RWPE2 (cell line): Measurements from ENCODE around the gene RNASEL.

ENCODE experiments used
- ATAC-seq: fragments of 200-7000 bp; cut with Tn5 transposase; 3 replicates; pipeline ENCODE4 v1.9.1; 2021; ENCODE audit warnings: low read depth
- DNase-seq: peaks from one replicate; pipeline ENCODE4 v3.0.0-alpha.2; 2020; ENCODE audit warnings: low spot score
- H3K27ac ChIP-seq: fragments of 450-650 bp; 2 replicates; pipeline ENCODE4 v1.5.1; 2017; ENCODE audit warnings: mild to moderate bottlenecking; ENCODE audit not compliant: poor library complexity, severe bottlenecking
- H3K27me3 ChIP-seq: fragments of 250-450 bp; sonication (Bioruptor Pico); 2 replicates; pipeline ENCODE4 v1.5.1; 2021; ENCODE audit warnings: mild to moderate bottlenecking, moderate library complexity; ENCODE audit not compliant: insufficient read depth, poor library complexity, severe bottlenecking
- H3K36me3 ChIP-seq: fragments of 250-450 bp; sonication (Bioruptor Pico); 2 replicates; pipeline ENCODE4 v1.5.1; 2020; ENCODE audit warnings: low read depth, mild to moderate bottlenecking, moderate library complexity
- H3K4me1 ChIP-seq: fragments of 250-450 bp; sonication (Bioruptor Pico); 2 replicates; pipeline ENCODE4 v1.5.1; 2021; ENCODE audit warnings: mild to moderate bottlenecking, moderate library complexity; ENCODE audit not compliant: insufficient read depth, poor library complexity, severe bottlenecking
- H3K4me3 ChIP-seq: fragments of 250-450 bp; sonication (Bioruptor Pico); 2 replicates; pipeline ENCODE4 v1.5.1; 2021; ENCODE audit warnings: mild to moderate bottlenecking, moderate library complexity; ENCODE audit not compliant: severe bottlenecking
- H3K9me3 ChIP-seq: fragments of 250-450 bp; sonication (Bioruptor Pico); 2 replicates; pipeline ENCODE4 v1.5.1; 2021; ENCODE audit warnings: mild to moderate bottlenecking, moderate library complexity; ENCODE audit not compliant: severe bottlenecking
- CTCF ChIP-seq: fragments of 450-650 bp; IDR thresholded peaks from one replicate; pipeline ENCODE4 v1.5.1; 2017; ENCODE audit warnings: mild to moderate bottlenecking, moderate library complexity; ENCODE audit not compliant: poor library complexity, severe bottlenecking

Gene RNASEL

GRCh38 chr1:182616130-182617013 is 27.3 kb upstream of the RNASEL start:
- no peak for TF ChIP-seq CTCF
- H3K27me3 ChIP-seq = peaks cover 26% of the 10 kb centered on the region
- no peak for DNase-seq
- H3K4me1 ChIP-seq = peaks cover 14% of the 10 kb centered on the region
- no peak overlapping the region for H3K4me3 ChIP-seq
- H3K36me3 ChIP-seq = no peaks in the 10 kb centered on the region
- ATAC-seq = peak; percentile 24; the same call in 2 of the 3 replicates
- H3K9me3 ChIP-seq = no peaks in the 10 kb centered on the region
- H3K27ac ChIP-seq = no peak overlapping the region

GRCh38 chr1:182615468-182616129 is 26.5 kb upstream of the RNASEL start:
- H3K27me3 ChIP-seq = peaks cover 26% of the 10 kb centered on the region
- H3K4me3 ChIP-seq = peak overlapping the region; percentile 17
- H3K27ac ChIP-seq = no peak overlapping the region
- ATAC-seq = no peak; the same call in 2 of the 3 replicates
- no peak for DNase-seq
- peaks cover 14% of the 10 kb centered on the region for H3K4me1 ChIP-seq
- no peak for TF ChIP-seq CTCF
- no peaks in the 10 kb centered on the region for H3K9me3 ChIP-seq
- H3K36me3 ChIP-seq = no peaks in the 10 kb centered on the region

- no peak for DNase-seq
- Histone ChIP-seq H3K4me3 (peak overlapping the region; percentile 17), H3K36me3 (no peaks in the 10 kb centered on the region), H3K4me1 (peaks cover 14% of the 10 kb centered on the region), H3K9me3 (no peaks in the 10 kb centered on the region), H3K27me3 (peaks cover 26% of the 10 kb centered on the region), H3K27ac (no peak overlapping the region)
- ATAC-seq = peak; percentile 74
- TF ChIP-seq CTCF = no peak
These were observed 25.9 kb upstream of the RNASEL start for GRCh38 chr1:182614796-182615454.

- Histone ChIP-seq H3K27ac (no peak overlapping the region), H3K4me1 (peaks cover 8% of the 10 kb centered on the region), H3K4me3 (no peak overlapping the region), H3K9me3 (no peaks in the 10 kb centered on the region), H3K27me3 (peaks cover 26% of the 10 kb centered on the region), H3K36me3 (no peaks in the 10 kb centered on the region)
- ATAC-seq (no peak), DNase-seq (no peak)
- TF ChIP-seq CTCF = no peak
These were observed 22.7 kb upstream of the RNASEL start for GRCh38 chr1:182611787-182612186.
